Measurements from ENCODE around the gene OR12D1. TPM values are rescaled to one million over a fixed set of nuclear protein-coding genes. Genes with fewer than 3 reads are reported as not detected.

Gene OR12D1
- polyA plus RNA-seq, 4 donors, result not detected

Other genes with a start within 250 kb of the OR12D1 start
- gene OR2J2, start 244.0 kb upstream of the OR12D1 start, polyA plus RNA-seq, result not detected
- under 1 TPM in 1 of 4 donors, not detected in 3; under 0.01 TPM for gene OR14J1, start 113.2 kb upstream of the OR12D1 start, polyA plus RNA-seq
- gene OR5V1, start 46.1 kb upstream of the OR12D1 start, polyA plus RNA-seq, result not detected
- not detected for gene OR12D3, start 39.6 kb upstream of the OR12D1 start, polyA plus RNA-seq
- gene OR12D2, start 19.3 kb upstream of the OR12D1 start, polyA plus RNA-seq, result not detected
- not detected for gene OR10C1, start 24.4 kb downstream of the OR12D1 start, polyA plus RNA-seq
- gene OR11A1, start 42.1 kb downstream of the OR12D1 start, polyA plus RNA-seq, result not detected
- gene OR2H1, start 42.2 kb downstream of the OR12D1 start, polyA plus RNA-seq, result not detected
- gene MAS1L, start 73.0 kb downstream of the OR12D1 start, polyA plus RNA-seq, result not detected
- gene UBD, start 144.8 kb downstream of the OR12D1 start, polyA plus RNA-seq, result 10 to 100 TPM in 2 of 4 donors, 1 to 10 TPM in 1, not detected in 1; 4.6 to 20.0 (median 17.0) TPM
- not detected for gene OR2H2, start 170.2 kb downstream of the OR12D1 start, polyA plus RNA-seq
- gene GABBR1, start 218.3 kb downstream of the OR12D1 start, polyA plus RNA-seq, result 10 to 100 TPM in 2 of 4 donors, 1 to 10 TPM in 1, under 1 TPM in 1; 0.22 to 12.2 (median 7.1) TPM
- under 1 TPM in 1 of 4 donors, not detected in 3; 0.07 TPM for gene MOG, start 242.2 kb downstream of the OR12D1 start, polyA plus RNA-seq